Tracheal epithelial cell (primary cell): ENCODE data around the gene ADAMTS12. TPM values are rescaled to one million over a fixed set of nuclear protein-coding genes. Genes with fewer than 3 reads are reported as not detected.

ENCODE experiments used
- total RNA-seq: library from RNA; depleted of rRNA; stranded (reverse); fragments of >200 nt; gene quantifications from 2 replicates; pipeline ENCODE4 v1.2.1, GENCODE V29; 2014

The ADAMTS12 gene
- total RNA-seq, result 1.9 TPM in 1 of 2 replicates, not detected in the other

DNA sequence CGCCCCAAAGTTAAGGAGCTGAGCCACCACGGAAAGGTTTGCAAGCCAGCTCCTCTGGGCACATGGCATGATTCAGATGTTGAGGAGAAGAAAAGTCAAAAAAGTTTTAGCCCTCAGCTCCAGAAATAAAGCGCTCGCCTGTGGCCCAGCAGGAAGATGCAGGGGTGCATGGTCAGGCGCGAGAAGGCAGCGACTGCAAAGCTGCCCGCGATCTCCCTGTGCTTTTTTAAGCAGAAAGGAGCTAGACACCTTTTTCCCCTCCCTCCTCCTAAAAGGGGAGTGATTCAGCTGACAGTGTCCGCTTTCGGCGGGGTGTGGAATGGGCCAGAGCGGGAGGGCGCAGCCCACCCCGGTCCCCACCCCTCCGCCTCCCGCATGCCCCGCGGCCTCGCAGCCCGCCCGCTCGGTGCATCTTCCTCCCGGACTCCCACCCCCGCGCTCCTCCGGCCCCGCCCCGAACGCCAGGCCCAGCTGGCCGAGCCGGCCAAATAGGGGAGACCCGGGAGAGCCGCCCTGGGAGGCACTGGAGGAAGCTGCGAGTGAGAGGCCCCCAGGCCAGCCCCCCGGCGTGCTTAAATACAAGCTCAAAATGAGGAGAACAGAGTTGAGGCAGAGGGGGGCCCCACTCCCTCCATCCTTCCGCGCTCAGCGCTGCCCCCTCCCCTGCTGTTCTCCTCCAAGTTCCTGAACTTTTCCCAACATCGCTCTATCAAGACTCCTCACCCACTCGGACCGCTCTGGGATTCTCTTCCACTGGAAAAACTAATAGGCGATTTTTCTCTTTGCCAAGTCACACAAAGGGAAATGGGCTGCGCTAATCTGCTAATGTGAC, at the start of gene ADAMTS12:
TSS of gene ADAMTS12 (minus strand) at position 203 of the 832 bp plus-strand sequence. CDS start at position 69, 134 bp downstream.

DNA sequence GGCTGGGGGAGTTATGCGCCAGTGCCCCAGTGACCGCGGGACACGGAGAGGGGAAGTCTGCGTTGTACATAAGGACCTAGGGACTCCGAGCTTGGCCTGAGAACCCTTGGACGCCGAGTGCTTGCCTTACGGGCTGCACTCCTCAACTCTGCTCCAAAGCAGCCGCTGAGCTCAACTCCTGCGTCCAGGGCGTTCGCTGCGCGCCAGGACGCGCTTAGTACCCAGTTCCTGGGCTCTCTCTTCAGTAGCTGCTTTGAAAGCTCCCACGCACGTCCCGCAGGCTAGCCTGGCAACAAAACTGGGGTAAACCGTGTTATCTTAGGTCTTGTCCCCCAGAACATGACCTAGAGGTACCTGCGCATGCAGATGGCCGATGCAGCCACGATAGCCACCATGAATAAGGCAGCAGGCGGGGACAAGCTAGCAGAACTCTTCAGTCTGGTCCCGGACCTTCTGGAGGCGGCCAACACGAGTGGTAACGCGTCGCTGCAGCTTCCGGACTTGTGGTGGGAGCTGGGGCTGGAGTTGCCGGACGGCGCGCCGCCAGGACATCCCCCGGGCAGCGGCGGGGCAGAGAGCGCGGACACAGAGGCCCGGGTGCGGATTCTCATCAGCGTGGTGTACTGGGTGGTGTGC, 44.7 kb upstream of the ADAMTS12 start, which contains the start of gene RXFP3:
TSS of gene RXFP3 (plus strand) at position 6 of the 636 bp plus-strand sequence. CDS start at position 361, 355 bp downstream.

Other genes starting within 250 kb of the ADAMTS12 start
- gene RXFP3, start 44.4 kb upstream of the ADAMTS12 start, total RNA-seq, result not detected in 2 replicates
- gene SLC45A2, start 92.7 kb upstream of the ADAMTS12 start, total RNA-seq, result 0.21 TPM in 1 of 2 replicates, not detected in the other
- 5.5 and 6.4 TPM in 2 replicates for gene AMACR, start 116.1 kb upstream of the ADAMTS12 start, total RNA-seq
- gene C1QTNF3, start 151.2 kb upstream of the ADAMTS12 start, total RNA-seq, result 0.43 and 0.48 TPM in 2 replicates